ENCODE data around the gene DOCK10.
A peak's percentile ranks its signal among the peaks of the same experiment; 100 is the strongest.

The DOCK10 gene

DNA sequence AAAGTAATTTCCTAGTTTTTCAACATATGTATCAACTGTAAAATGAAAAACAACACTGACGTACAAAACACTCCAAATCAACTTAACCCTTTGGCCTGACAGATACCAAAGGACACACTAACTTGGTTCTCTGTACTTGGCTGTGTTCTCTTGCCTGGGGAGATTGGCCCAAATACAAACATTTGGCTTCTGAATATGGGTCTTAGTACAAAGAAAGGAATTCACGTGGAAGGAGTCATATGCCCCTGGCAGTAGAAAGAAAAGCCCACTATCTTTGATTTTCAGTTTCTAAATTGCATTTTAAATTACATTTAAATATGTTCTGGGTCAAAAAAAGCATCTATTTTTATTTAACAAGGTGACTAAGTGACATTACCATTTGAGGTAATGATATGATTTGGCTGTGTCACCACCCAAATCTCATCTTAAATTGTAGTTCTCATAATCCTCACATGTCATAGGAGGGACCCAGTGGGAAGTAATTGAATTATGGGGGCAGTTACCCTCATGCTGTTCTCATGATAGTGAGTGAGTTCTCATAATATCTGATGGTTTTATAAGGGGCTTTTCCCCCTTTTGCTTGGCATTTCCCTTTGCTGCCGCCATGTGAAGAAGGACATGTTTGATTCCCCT, 172.6 kb downstream of the DOCK10 start:
- intact Hi-C loops (cut with DNase I): no loop called here
- DNase-seq: no peak

DNA sequence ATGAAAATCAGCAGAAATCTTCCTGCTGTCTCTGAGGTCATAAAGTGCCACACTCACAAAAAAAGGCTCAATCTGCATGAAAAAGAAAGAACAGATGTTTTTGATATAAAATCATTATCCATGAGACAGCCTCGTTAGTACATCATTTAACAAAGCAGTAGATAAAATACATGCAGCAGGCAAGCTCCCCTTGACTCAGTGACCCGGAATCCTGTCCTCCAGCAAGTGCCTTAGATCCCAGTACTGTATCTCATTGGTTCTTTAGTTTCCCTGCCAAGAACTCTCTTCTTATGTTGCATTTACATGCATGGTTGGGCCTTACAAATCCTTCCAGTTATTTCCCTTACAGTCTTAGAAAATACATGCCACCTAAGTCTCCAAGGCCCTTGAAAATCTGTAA, 177.3 kb downstream of the DOCK10 start:
- DNase-seq: no peak
- intact Hi-C loops (cut with DNase I): no loop called here

- no peak for DNase-seq
- intact Hi-C loops (cut with DNase I): no loop called here
These were observed 181.0 kb downstream of the DOCK10 start for GRCh38 chr2:224861266-224861665.

- DNase-seq: no peak
- intact Hi-C loops (cut with DNase I): no loop called here
These were observed 181.5 kb downstream of the DOCK10 start for GRCh38 chr2:224860786-224861185.

GRCh38 chr2:224851811-224852210, 190.5 kb downstream of the DOCK10 start:
- peak in 1 of 42 donors; percentile 9 for DNase-seq
- intact Hi-C loops (cut with DNase I): no loop called here

- peak in 18 of 42 donors; percentile 6 to 61 (median 28) for DNase-seq
- intact Hi-C loops (cut with DNase I): no loop called here
These were observed 192.2 kb downstream of the DOCK10 start for GRCh38 chr2:224850081-224850480.

- intact Hi-C loops (cut with DNase I): no loop called here
- DNase-seq: no peak
These were observed 193.0 kb downstream of the DOCK10 start for GRCh38 chr2:224849264-224849663.

GRCh38 chr2:224847961-224848850, 194.1 kb downstream of the DOCK10 start:
- DNase-seq: peak in 35 of 42 donors; percentile 3 to 84 (median 36)
- intact Hi-C loops (cut with DNase I): no loop called here

- intact Hi-C loops (cut with DNase I): no loop called here
- no peak for DNase-seq
These were observed 194.9 kb downstream of the DOCK10 start for GRCh38 chr2:224847381-224847780.

- DNase-seq: no peak
- intact Hi-C loops (cut with DNase I): no loop called here
These were observed 195.6 kb downstream of the DOCK10 start for GRCh38 chr2:224846686-224847085.

DNA sequence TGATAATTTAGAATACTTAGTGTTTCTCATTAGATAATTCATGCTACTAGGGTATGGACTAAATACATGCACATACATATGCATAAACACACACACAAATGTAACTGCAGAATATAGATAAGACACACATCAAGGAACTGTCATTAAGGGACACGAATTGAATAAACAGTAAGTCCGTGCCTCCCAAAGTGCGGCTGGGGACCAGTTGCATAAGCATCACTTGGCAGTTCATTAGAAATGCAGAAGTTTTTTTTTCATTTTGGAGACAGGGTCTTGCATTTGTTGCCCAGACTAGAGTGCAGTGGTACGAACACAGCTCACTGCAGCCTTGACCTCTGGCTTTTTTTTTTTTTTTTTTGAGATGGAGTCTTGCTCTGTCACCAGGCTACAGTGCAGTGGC, 196.1 kb downstream of the DOCK10 start:
- DNase-seq: no peak
- intact Hi-C loops (cut with DNase I): no loop called here

DNA sequence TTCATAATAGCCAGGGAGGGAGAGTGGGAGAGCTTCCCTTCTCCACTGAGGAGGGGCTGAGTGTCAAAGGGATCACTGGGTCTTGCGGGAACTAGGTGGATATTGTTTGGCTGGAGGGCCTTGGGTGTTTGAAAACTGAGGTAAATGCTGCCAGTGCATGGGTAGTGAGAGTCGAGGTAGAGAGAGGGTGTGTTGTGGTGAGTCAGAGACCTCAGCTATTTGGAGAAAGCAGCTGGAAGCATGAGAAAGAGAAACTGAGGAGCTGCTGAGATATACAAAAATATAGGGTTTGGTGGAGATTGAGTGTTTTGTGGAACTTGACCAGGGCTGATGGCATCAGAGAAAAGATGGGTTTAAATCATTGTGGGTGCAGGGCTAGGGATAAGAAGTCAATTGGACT, 199.1 kb downstream of the DOCK10 start:
- no peak for DNase-seq
- intact Hi-C loops (cut with DNase I): no loop called here

- DNase-seq: no peak
- intact Hi-C loops (cut with DNase I): no loop called here
These were observed 200.4 kb downstream of the DOCK10 start for GRCh38 chr2:224841910-224842309.

- no peak for DNase-seq
- intact Hi-C loops (cut with DNase I): no loop called here
These were observed 203.9 kb downstream of the DOCK10 start for GRCh38 chr2:224838335-224838734.

DNA sequence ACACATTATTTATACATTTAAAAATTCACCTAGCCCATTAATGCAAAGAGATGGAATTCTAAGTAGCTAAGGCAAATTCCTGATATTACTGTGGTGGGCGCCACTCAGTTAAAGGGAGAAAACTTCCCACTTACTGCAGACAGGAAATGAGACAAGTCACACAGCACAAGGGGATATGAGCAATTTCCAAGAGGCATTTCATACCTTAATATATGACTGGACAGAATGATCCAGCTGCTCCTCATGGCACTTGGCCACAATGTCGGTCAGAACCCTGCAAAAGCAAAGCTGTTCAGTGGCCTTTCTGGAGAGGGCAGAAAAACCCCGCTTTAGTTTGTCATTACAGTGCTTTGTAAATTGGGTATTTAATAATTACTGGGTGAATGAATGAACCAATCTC, 204.7 kb downstream of the DOCK10 start:
- DNase-seq: peak in 1 of 42 donors; percentile 21
- intact Hi-C loops (cut with DNase I): no loop called here

DNA sequence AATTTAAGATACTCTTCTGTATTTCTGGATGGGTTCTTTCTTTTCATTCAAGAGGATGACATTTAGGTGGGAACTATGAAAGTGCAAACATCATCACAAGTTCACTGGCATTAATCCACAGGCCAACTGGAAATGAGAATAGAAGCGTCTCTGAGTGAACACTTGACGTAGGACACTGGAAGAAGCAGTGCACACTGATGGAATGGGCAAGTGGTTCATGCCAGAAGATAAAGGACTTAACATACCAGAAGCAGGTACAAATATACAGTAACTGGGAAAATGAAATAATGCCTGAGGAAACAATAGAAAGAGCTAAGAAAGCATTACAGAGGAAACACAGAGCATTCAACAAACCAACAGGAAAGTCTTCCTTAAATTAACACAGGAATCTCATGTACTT, 205.2 kb downstream of the DOCK10 start:
- intact Hi-C loops (cut with DNase I): no loop called here
- DNase-seq: no peak

- intact Hi-C loops (cut with DNase I): no loop called here
- DNase-seq: no peak
These were observed 206.0 kb downstream of the DOCK10 start for GRCh38 chr2:224836263-224836662.

DNA sequence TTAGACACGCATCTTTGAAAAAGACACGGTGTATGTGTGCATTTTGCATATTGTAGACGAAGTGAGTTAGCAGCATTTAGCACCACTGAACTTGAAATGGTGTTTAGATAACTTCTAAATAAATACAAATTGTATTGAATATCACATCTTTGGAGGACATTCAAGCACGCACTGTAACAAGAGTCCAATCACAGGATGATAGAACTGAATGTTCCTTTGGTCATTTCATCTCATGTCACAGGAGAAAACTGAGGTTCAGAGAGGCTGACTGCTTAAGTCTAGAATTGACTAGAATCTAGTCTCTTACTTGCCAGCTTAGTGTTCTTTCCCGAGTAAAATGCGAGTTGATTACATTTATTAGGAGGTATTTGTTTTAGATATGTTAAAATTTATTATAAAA, 206.9 kb downstream of the DOCK10 start:
- DNase-seq: no peak
- intact Hi-C loops (cut with DNase I): no loop called here

GRCh38 chr2:224833986-224834385, 208.3 kb downstream of the DOCK10 start:
- intact Hi-C loops (cut with DNase I): no loop called here
- no peak for DNase-seq

GRCh38 chr2:224832207-224832606, 210.1 kb downstream of the DOCK10 start:
- intact Hi-C loops (cut with DNase I): no loop called here
- no peak for DNase-seq

GRCh38 chr2:224831530-224831929, 210.7 kb downstream of the DOCK10 start:
- intact Hi-C loops (cut with DNase I): no loop called here
- DNase-seq: no peak
